ENCODE data around the gene FILIP1L.

The FILIP1L gene

GRCh38 chr3:99950921-99951320 is 163.4 kb downstream of the FILIP1L start:
- DNase-seq (ENCODE audit: low spot score), result no peak

GRCh38 chr3:99949956-99950670 is 164.2 kb downstream of the FILIP1L start:
- DNase-seq (ENCODE audit: low spot score), result no peak

- no peak for DNase-seq (ENCODE audit: low spot score)
Measured at GRCh38 chr3:99948467-99949089, 165.7 kb downstream of the FILIP1L start.

- DNase-seq (ENCODE audit: low spot score), result no peak
Measured at GRCh38 chr3:99947356-99947755, 166.9 kb downstream of the FILIP1L start.

- DNase-seq (ENCODE audit: low spot score), result no peak
Measured at GRCh38 chr3:99945328-99945995, 168.8 kb downstream of the FILIP1L start.

- no peak for DNase-seq (ENCODE audit: low spot score)
Measured at GRCh38 chr3:99943931-99944761, 170.2 kb downstream of the FILIP1L start.

- DNase-seq (ENCODE audit: low spot score), result no peak
Measured at GRCh38 chr3:99941211-99941610, 173.1 kb downstream of the FILIP1L start.

GRCh38 chr3:99940350-99940749 is 174.0 kb downstream of the FILIP1L start:
- no peak for DNase-seq (ENCODE audit: low spot score)

- DNase-seq (ENCODE audit: low spot score), result no peak
Measured at GRCh38 chr3:99939876-99940275, 174.4 kb downstream of the FILIP1L start.

GRCh38 chr3:99938270-99938911 is 175.9 kb downstream of the FILIP1L start:
- DNase-seq (ENCODE audit: low spot score), result no peak

- DNase-seq (ENCODE audit: low spot score), result peak; percentile 85
Measured at GRCh38 chr3:99934975-99935797, 179.1 kb downstream of the FILIP1L start.

- DNase-seq (ENCODE audit: low spot score), result no peak
Measured at GRCh38 chr3:99933971-99934750, 180.1 kb downstream of the FILIP1L start.

GRCh38 chr3:99931059-99931458 is 183.2 kb downstream of the FILIP1L start:
- DNase-seq (ENCODE audit: low spot score), result peak; percentile 47

- DNase-seq (ENCODE audit: low spot score), result no peak
Measured at GRCh38 chr3:99929745-99930139, 184.6 kb downstream of the FILIP1L start.

- DNase-seq (ENCODE audit: low spot score), result no peak
Measured at GRCh38 chr3:99928771-99929744, 185.2 kb downstream of the FILIP1L start.

GRCh38 chr3:99927671-99928457 is 186.4 kb downstream of the FILIP1L start:
- DNase-seq (ENCODE audit: low spot score), result no peak

- DNase-seq (ENCODE audit: low spot score), result no peak
Measured at GRCh38 chr3:99925584-99926230, 188.6 kb downstream of the FILIP1L start.

- DNase-seq (ENCODE audit: low spot score), result no peak
Measured at GRCh38 chr3:99923873-99924272, 190.4 kb downstream of the FILIP1L start.
